ENCODE results near the gene LRFN4. TPM values are rescaled to one million over a fixed set of nuclear protein-coding genes. Genes with fewer than 3 reads are reported as not detected.
A peak's percentile ranks its signal among the peaks of the same experiment; 100 is the strongest.

Gene LRFN4
- total RNA-seq, 1 donor from 2014 or later = 19.6 TPM

- H3K9me3 Mint-ChIP-seq (ENCODE audit: low read depth) = no peaks in the 10 kb centered on the region
- peaks cover 29% of the 10 kb centered on the region for H3K4me1 Mint-ChIP-seq (ENCODE audit: low read depth)
- TF ChIP-seq CTCF (IDR thresholded peaks at IDR 0.05; ENCODE audit: unreplicated experiment) = no peak
- no peaks in the 10 kb centered on the region for H3K36me3 Mint-ChIP-seq (ENCODE audit: insufficient read depth)
- H3K4me3 Mint-ChIP-seq (ENCODE audit: low read depth) = no peak overlapping the region
- DNase-seq (ENCODE audit: low spot score, unreplicated experiment) = no peak
- H3K27me3 Mint-ChIP-seq = peaks cover 5% of the 10 kb centered on the region
- peak overlapping the region; percentile 71 for H3K27ac Mint-ChIP-seq
These were observed 24.6 kb downstream of the LRFN4 start for GRCh38 chr11:66881451-66881835.

GRCh38 chr11:66881927-66882452 is 25.1 kb downstream of the LRFN4 start:
- DNase-seq (ENCODE audit: low spot score, unreplicated experiment) = no peak
- no peaks in the 10 kb centered on the region for H3K9me3 Mint-ChIP-seq (ENCODE audit: low read depth)
- no peak overlapping the region for H3K4me3 Mint-ChIP-seq (ENCODE audit: low read depth)
- H3K27ac Mint-ChIP-seq = peak overlapping the region; percentile 71
- TF ChIP-seq CTCF (IDR thresholded peaks at IDR 0.05; ENCODE audit: unreplicated experiment) = no peak
- H3K36me3 Mint-ChIP-seq (ENCODE audit: insufficient read depth) = no peaks in the 10 kb centered on the region
- H3K4me1 Mint-ChIP-seq (ENCODE audit: low read depth) = peaks cover 28% of the 10 kb centered on the region
- H3K27me3 Mint-ChIP-seq = peaks cover 4% of the 10 kb centered on the region

- no peaks in the 10 kb centered on the region for H3K9me3 Mint-ChIP-seq (ENCODE audit: low read depth)
- H3K27ac Mint-ChIP-seq = no peak overlapping the region
- peaks cover 4% of the 10 kb centered on the region for H3K27me3 Mint-ChIP-seq
- H3K4me3 Mint-ChIP-seq (ENCODE audit: low read depth) = no peak overlapping the region
- peaks cover 25% of the 10 kb centered on the region for H3K4me1 Mint-ChIP-seq (ENCODE audit: low read depth)
- H3K36me3 Mint-ChIP-seq (ENCODE audit: insufficient read depth) = no peaks in the 10 kb centered on the region
- TF ChIP-seq CTCF (IDR thresholded peaks at IDR 0.05; ENCODE audit: unreplicated experiment) = no peak
- no peak for DNase-seq (ENCODE audit: low spot score, unreplicated experiment)
These were observed 25.7 kb downstream of the LRFN4 start for GRCh38 chr11:66882561-66883015.

- H3K9me3 Mint-ChIP-seq (ENCODE audit: low read depth) = no peaks in the 10 kb centered on the region
- H3K4me3 Mint-ChIP-seq (ENCODE audit: low read depth) = no peak overlapping the region
- peaks cover 4% of the 10 kb centered on the region for H3K27me3 Mint-ChIP-seq
- no peaks in the 10 kb centered on the region for H3K36me3 Mint-ChIP-seq (ENCODE audit: insufficient read depth)
- peak; percentile 74 for TF ChIP-seq CTCF (IDR thresholded peaks at IDR 0.05; ENCODE audit: unreplicated experiment)
- H3K4me1 Mint-ChIP-seq (ENCODE audit: low read depth) = peaks cover 25% of the 10 kb centered on the region
- no peak overlapping the region for H3K27ac Mint-ChIP-seq
- peak; percentile 55 for DNase-seq (ENCODE audit: low spot score, unreplicated experiment)
These were observed 26.4 kb downstream of the LRFN4 start for GRCh38 chr11:66883016-66883965.

GRCh38 chr11:66884443-66884842 is 27.6 kb downstream of the LRFN4 start:
- Mint-ChIP-seq H3K9me3 (ENCODE audit: low read depth) (no peaks in the 10 kb centered on the region), H3K4me1 (ENCODE audit: low read depth) (peaks cover 25% of the 10 kb centered on the region), H3K36me3 (ENCODE audit: insufficient read depth) (no peaks in the 10 kb centered on the region), H3K27ac (no peak overlapping the region), H3K27me3 (peaks cover 4% of the 10 kb centered on the region), H3K4me3 (ENCODE audit: low read depth) (no peak overlapping the region)
- DNase-seq (ENCODE audit: low spot score, unreplicated experiment) = no peak
- TF ChIP-seq CTCF (IDR thresholded peaks at IDR 0.05; ENCODE audit: unreplicated experiment) = no peak
